Measurements from ENCODE around the gene CFAP161. TPM values are rescaled to one million over a fixed set of nuclear protein-coding genes. Genes with fewer than 3 reads are reported as not detected.

The CFAP161 gene
- total RNA-seq, 3 donors from 2014 or later: not detected

GRCh38 chr15:81190922-81191507 is 56.9 kb downstream of the CFAP161 start:
- ATAC-seq (no peak), DNase-seq (no peak)
- no peaks in the 10 kb centered on the region for H3K9me3 Mint-ChIP-seq
- no peaks in the 10 kb centered on the region for H3K4me1 Mint-ChIP-seq (ENCODE audit: low read depth)
- no peak overlapping the region for H3K4me3 Mint-ChIP-seq
- no peaks in the 10 kb centered on the region for H3K36me3 Mint-ChIP-seq (ENCODE audit: insufficient read depth)
- H3K27me3 Mint-ChIP-seq (ENCODE audit: low read depth): peaks cover 11% of the 10 kb centered on the region

GRCh38 chr15:81191701-81192100 is 57.6 kb downstream of the CFAP161 start:
- Mint-ChIP-seq H3K36me3 (ENCODE audit: insufficient read depth) (no peaks in the 10 kb centered on the region), H3K4me3 (no peak overlapping the region), H3K27me3 (ENCODE audit: low read depth) (peaks cover 11% of the 10 kb centered on the region), H3K9me3 (no peaks in the 10 kb centered on the region), H3K4me1 (ENCODE audit: low read depth) (no peaks in the 10 kb centered on the region)
- DNase-seq: no peak
- no peak for ATAC-seq

GRCh38 chr15:81194723-81195122 is 60.7 kb downstream of the CFAP161 start:
- ATAC-seq (no peak), DNase-seq (no peak)
- no peak overlapping the region for H3K4me3 Mint-ChIP-seq
- no peaks in the 10 kb centered on the region for H3K9me3 Mint-ChIP-seq
- no peaks in the 10 kb centered on the region for H3K36me3 Mint-ChIP-seq (ENCODE audit: insufficient read depth)
- peaks cover 11% of the 10 kb centered on the region for H3K27me3 Mint-ChIP-seq (ENCODE audit: low read depth)
- H3K4me1 Mint-ChIP-seq (ENCODE audit: low read depth): no peaks in the 10 kb centered on the region

GRCh38 chr15:81195339-81195864 is 61.3 kb downstream of the CFAP161 start:
- H3K36me3 Mint-ChIP-seq (ENCODE audit: insufficient read depth): no peaks in the 10 kb centered on the region
- no peak for ATAC-seq

GRCh38 chr15:81196576-81197254 is 62.6 kb downstream of the CFAP161 start, which contains the start of gene IL16:
Gene IL16, plus strand, starts transcription at chr15:81196879. Its CDS starts 28,521 bp downstream, at chr15:81225400.
- no peaks in the 10 kb centered on the region for H3K9me3 Mint-ChIP-seq
- ATAC-seq (no peak), DNase-seq (no peak)
- H3K4me1 Mint-ChIP-seq (ENCODE audit: low read depth): no peaks in the 10 kb centered on the region
- no peak within 1 kb of the TSS for H3K4me3 Mint-ChIP-seq
- peaks cover 11% of the 10 kb centered on the region for H3K27me3 Mint-ChIP-seq (ENCODE audit: low read depth)
- H3K36me3 Mint-ChIP-seq (ENCODE audit: insufficient read depth): no peaks in the 10 kb centered on the region

More at GRCh38 chr15:81195339-81195864, 61.3 kb downstream of the CFAP161 start:
- DNase-seq: no peak
- peaks cover 11% of the 10 kb centered on the region for H3K27me3 Mint-ChIP-seq (ENCODE audit: low read depth)
- H3K4me1 Mint-ChIP-seq (ENCODE audit: low read depth): no peaks in the 10 kb centered on the region
- no peaks in the 10 kb centered on the region for H3K9me3 Mint-ChIP-seq
- no peak overlapping the region for H3K4me3 Mint-ChIP-seq

GRCh38 chr15:81197255-81197630 is 63.2 kb downstream of the CFAP161 start:
- H3K36me3 Mint-ChIP-seq (ENCODE audit: insufficient read depth): no peaks in the 10 kb centered on the region
- H3K9me3 Mint-ChIP-seq: no peaks in the 10 kb centered on the region
- peaks cover 11% of the 10 kb centered on the region for H3K27me3 Mint-ChIP-seq (ENCODE audit: low read depth)
- no peaks in the 10 kb centered on the region for H3K4me1 Mint-ChIP-seq (ENCODE audit: low read depth)
- DNase-seq (no peak), ATAC-seq (no peak)
- H3K4me3 Mint-ChIP-seq: no peak overlapping the region

- DNase-seq: no peak
- H3K36me3 Mint-ChIP-seq (ENCODE audit: insufficient read depth): no peaks in the 10 kb centered on the region
- no peaks in the 10 kb centered on the region for H3K4me1 Mint-ChIP-seq (ENCODE audit: low read depth)
- no peaks in the 10 kb centered on the region for H3K9me3 Mint-ChIP-seq
- H3K27me3 Mint-ChIP-seq (ENCODE audit: low read depth): peaks cover 9% of the 10 kb centered on the region
- no peak overlapping the region for H3K4me3 Mint-ChIP-seq
- no peak for ATAC-seq
These were observed 63.7 kb downstream of the CFAP161 start for GRCh38 chr15:81197688-81198281.

Other genes starting within 250 kb of the CFAP161 start
- gene MESD, start 144.5 kb upstream of the CFAP161 start, total RNA-seq: 10 to 100 TPM; 22.2 to 24.0 (median 23.3) TPM
- gene TLNRD1, start 133.3 kb upstream of the CFAP161 start, total RNA-seq: 10 to 100 TPM; 42.6 to 46.5 (median 45.0) TPM
- gene IL16, start 62.6 kb downstream of the CFAP161 start, total RNA-seq: 10 to 100 TPM; 43.5 to 57.6 (median 45.0) TPM
- gene STARD5, start 189.9 kb downstream of the CFAP161 start, total RNA-seq: 1 to 10 TPM; 2.8 to 5.3 (median 3.7) TPM
- gene TMC3, start 239.9 kb downstream of the CFAP161 start, total RNA-seq: not detected